Measurements from ENCODE around the gene OR13J1. TPM values are rescaled to one million over a fixed set of nuclear protein-coding genes. Genes with fewer than 3 reads are reported as not detected.

The OR13J1 gene
- total and polyA plus RNA-seq, 2 experiments from 2014 or later: 0.15 TPM; not detected in 1

DNA sequence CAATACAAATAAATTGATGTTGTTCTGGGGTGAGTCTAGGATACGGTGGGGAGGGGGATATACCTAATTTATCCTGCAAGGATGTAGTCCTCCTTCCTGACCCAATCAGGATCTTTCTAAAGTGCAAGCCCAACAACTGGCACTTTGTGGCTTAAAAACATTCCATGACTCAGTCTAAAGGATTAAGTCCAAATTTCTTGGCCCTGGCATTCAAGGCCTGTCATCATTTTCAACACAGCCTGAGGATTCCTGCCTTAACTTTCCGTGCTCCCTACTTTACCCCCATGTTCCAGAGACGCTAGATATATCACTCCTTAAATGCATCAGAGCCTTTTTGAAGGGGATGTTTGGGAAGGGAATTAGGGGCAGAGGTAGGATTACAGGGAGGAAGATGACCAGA is 42.7 kb downstream of the OR13J1 start:
- Histone ChIP-seq H4K20me1 (replicated peaks; ENCODE audit: insufficient read depth) (no peaks in the 10 kb centered on the region), H3K79me2 (replicated peaks; ENCODE audit: insufficient read depth) (no peaks in the 10 kb centered on the region), H3K36me3 (ENCODE audit: insufficient read depth) (no peaks in the 10 kb centered on the region), H3K4me2 (no peak overlapping the region), H3K9me2 (ENCODE audit: insufficient read depth) (no peaks in the 10 kb centered on the region), H3K27me3 (ENCODE audit: insufficient read depth) (no peaks in the 10 kb centered on the region), H3K27ac (ENCODE audit: low read depth) (no peak overlapping the region), H3K4me3 (no peak overlapping the region), H3F3A (replicated peaks; ENCODE audit: low read depth) (0 out of 2 replicates have a peak, but pooled peaks cover 6% of the 10 kb centered on the region), H2AFZ (no peak overlapping the region), H3K4me1 (ENCODE audit: insufficient read depth) (peaks cover 26% of the 10 kb centered on the region)
- H3K4me3 Mint-ChIP-seq: peak overlapping the region; percentile 29; the same call in 1 of the 3 replicates
- H3K27ac Mint-ChIP-seq: no peak overlapping the region; the same call in 1 of the 2 replicates
- DNase-seq (ENCODE audit: low spot score): no peak
- no peaks in the 10 kb centered on the region; the same call in 2 of the 3 replicates for H3K9me3 Mint-ChIP-seq
- H3K36me3 Mint-ChIP-seq (ENCODE audit: low read depth): no peaks in the 10 kb centered on the region
- H3K27me3 Mint-ChIP-seq (ENCODE audit: insufficient read depth, low read depth, poor library complexity): peaks cover 9% of the 10 kb centered on the region
- TF ChIP-seq, protein P1, sequence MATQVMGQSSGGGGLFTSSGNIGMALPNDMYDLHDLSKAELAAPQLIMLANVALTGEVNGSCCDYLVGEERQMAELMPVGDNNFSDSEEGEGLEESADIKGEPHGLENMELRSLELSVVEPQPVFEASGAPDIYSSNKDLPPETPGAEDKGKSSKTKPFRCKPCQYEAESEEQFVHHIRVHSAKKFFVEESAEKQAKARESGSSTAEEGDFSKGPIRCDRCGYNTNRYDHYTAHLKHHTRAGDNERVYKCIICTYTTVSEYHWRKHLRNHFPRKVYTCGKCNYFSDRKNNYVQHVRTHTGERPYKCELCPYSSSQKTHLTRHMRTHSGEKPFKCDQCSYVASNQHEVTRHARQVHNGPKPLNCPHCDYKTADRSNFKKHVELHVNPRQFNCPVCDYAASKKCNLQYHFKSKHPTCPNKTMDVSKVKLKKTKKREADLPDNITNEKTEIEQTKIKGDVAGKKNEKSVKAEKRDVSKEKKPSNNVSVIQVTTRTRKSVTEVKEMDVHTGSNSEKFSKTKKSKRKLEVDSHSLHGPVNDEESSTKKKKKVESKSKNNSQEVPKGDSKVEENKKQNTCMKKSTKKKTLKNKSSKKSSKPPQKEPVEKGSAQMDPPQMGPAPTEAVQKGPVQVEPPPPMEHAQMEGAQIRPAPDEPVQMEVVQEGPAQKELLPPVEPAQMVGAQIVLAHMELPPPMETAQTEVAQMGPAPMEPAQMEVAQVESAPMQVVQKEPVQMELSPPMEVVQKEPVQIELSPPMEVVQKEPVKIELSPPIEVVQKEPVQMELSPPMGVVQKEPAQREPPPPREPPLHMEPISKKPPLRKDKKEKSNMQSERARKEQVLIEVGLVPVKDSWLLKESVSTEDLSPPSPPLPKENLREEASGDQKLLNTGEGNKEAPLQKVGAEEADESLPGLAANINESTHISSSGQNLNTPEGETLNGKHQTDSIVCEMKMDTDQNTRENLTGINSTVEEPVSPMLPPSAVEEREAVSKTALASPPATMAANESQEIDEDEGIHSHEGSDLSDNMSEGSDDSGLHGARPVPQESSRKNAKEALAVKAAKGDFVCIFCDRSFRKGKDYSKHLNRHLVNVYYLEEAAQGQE (IDR thresholded peaks at IDR 0.05; ENCODE audit: unreplicated experiment): no peak
- no peak for TF ChIP-seq ZNF331 (CRISPR knock-in tag; IDR thresholded peaks at IDR 0.05; ENCODE audit: low read depth)
- no peak for TF ChIP-seq STAT1 (IDR thresholded peaks at IDR 0.05; ENCODE audit: unreplicated experiment)
- TF ChIP-seq, protein P2, sequence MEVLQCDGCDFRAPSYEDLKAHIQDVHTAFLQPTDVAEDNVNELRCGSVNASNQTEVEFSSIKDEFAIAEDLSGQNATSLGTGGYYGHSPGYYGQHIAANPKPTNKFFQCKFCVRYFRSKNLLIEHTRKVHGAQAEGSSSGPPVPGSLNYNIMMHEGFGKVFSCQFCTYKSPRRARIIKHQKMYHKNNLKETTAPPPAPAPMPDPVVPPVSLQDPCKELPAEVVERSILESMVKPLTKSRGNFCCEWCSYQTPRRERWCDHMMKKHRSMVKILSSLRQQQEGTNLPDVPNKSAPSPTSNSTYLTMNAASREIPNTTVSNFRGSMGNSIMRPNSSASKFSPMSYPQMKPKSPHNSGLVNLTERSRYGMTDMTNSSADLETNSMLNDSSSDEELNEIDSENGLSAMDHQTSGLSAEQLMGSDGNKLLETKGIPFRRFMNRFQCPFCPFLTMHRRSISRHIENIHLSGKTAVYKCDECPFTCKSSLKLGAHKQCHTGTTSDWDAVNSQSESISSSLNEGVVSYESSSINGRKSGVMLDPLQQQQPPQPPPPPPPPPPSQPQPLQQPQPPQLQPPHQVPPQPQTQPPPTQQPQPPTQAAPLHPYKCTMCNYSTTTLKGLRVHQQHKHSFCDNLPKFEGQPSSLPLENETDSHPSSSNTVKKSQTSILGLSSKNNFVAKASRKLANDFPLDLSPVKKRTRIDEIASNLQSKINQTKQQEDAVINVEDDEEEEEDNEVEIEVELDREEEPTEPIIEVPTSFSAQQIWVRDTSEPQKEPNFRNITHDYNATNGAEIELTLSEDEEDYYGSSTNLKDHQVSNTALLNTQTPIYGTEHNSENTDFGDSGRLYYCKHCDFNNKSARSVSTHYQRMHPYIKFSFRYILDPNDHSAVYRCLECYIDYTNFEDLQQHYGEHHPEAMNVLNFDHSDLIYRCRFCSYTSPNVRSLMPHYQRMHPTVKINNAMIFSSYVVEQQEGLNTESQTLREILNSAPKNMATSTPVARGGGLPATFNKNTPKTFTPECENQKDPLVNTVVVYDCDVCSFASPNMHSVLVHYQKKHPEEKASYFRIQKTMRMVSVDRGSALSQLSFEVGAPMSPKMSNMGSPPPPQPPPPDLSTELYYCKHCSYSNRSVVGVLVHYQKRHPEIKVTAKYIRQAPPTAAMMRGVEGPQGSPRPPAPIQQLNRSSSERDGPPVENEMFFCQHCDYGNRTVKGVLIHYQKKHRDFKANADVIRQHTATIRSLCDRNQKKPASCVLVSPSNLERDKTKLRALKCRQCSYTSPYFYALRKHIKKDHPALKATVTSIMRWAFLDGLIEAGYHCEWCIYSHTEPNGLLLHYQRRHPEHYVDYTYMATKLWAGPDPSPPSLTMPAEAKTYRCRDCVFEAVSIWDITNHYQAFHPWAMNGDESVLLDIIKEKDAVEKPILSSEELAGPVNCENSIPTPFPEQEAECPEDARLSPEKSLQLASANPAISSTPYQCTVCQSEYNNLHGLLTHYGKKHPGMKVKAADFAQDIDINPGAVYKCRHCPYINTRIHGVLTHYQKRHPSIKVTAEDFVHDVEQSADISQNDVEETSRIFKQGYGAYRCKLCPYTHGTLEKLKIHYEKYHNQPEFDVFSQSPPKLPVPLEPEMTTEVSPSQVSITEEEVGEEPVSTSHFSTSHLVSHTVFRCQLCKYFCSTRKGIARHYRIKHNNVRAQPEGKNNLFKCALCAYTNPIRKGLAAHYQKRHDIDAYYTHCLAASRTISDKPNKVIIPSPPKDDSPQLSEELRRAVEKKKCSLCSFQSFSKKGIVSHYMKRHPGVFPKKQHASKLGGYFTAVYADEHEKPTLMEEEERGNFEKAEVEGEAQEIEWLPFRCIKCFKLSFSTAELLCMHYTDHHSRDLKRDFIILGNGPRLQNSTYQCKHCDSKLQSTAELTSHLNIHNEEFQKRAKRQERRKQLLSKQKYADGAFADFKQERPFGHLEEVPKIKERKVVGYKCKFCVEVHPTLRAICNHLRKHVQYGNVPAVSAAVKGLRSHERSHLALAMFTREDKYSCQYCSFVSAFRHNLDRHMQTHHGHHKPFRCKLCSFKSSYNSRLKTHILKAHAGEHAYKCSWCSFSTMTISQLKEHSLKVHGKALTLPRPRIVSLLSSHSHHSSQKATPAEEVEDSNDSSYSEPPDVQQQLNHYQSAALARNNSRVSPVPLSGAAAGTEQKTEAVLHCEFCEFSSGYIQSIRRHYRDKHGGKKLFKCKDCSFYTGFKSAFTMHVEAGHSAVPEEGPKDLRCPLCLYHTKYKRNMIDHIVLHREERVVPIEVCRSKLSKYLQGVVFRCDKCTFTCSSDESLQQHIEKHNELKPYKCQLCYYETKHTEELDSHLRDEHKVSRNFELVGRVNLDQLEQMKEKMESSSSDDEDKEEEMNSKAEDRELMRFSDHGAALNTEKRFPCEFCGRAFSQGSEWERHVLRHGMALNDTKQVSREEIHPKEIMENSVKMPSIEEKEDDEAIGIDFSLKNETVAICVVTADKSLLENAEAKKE (CRISPR knock-in tag; IDR thresholded peaks at IDR 0.05): no peak
- TF ChIP-seq EZH2 (IDR thresholded peaks at IDR 0.05; ENCODE audit: low read depth, unreplicated experiment): no peak
- TF ChIP-seq EZH2phosphoT487 (IDR thresholded peaks at IDR 0.05; ENCODE audit: unreplicated experiment): no peak
- TF ChIP-seq, protein P3, sequence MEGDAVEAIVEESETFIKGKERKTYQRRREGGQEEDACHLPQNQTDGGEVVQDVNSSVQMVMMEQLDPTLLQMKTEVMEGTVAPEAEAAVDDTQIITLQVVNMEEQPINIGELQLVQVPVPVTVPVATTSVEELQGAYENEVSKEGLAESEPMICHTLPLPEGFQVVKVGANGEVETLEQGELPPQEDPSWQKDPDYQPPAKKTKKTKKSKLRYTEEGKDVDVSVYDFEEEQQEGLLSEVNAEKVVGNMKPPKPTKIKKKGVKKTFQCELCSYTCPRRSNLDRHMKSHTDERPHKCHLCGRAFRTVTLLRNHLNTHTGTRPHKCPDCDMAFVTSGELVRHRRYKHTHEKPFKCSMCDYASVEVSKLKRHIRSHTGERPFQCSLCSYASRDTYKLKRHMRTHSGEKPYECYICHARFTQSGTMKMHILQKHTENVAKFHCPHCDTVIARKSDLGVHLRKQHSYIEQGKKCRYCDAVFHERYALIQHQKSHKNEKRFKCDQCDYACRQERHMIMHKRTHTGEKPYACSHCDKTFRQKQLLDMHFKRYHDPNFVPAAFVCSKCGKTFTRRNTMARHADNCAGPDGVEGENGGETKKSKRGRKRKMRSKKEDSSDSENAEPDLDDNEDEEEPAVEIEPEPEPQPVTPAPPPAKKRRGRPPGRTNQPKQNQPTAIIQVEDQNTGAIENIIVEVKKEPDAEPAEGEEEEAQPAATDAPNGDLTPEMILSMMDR (conservative IDR thresholded peaks at IDR 0.05; ENCODE audit: low read depth in 2 of 2): no peak
- TF ChIP-seq CREB1 (CRISPR knock-in tag; IDR thresholded peaks at IDR 0.05; ENCODE audit: low read depth): no peak
- no peak for TF ChIP-seq POLR2AphosphoS5 (IDR thresholded peaks at IDR 0.05; ENCODE audit: low read depth)
- TF ChIP-seq NANOG (IDR thresholded peaks at IDR 0.05; ENCODE audit: borderline replicate concordance): no peak
- TF ChIP-seq ZNF114 (CRISPR knock-in tag; IDR thresholded peaks at IDR 0.05): no peak
- TF ChIP-seq JUNB (IDR thresholded peaks at IDR 0.05; ENCODE audit: unreplicated experiment): no peak
- TF ChIP-seq, protein P4, sequence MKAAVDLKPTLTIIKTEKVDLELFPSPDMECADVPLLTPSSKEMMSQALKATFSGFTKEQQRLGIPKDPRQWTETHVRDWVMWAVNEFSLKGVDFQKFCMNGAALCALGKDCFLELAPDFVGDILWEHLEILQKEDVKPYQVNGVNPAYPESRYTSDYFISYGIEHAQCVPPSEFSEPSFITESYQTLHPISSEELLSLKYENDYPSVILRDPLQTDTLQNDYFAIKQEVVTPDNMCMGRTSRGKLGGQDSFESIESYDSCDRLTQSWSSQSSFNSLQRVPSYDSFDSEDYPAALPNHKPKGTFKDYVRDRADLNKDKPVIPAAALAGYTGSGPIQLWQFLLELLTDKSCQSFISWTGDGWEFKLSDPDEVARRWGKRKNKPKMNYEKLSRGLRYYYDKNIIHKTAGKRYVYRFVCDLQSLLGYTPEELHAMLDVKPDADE (IDR thresholded peaks at IDR 0.05): no peak
- H3K4me1 Mint-ChIP-seq: peaks cover 32% of the 10 kb centered on the region
- no peak for ATAC-seq

Data from GM23338 (cell line).